Stimulated activated CD4-positive, alpha-beta T cell treated with anti-CD3 and anti-CD28 coated beads, Interleukin-15, amount 100 ng/mL, for 48 hours (primary cell): ENCODE data around the gene MTERF2.

Experiments
- DNase-seq, 2 donors: peaks; one replicate each; pipeline ENCODE4 v3.0.0-alpha.2; 2020; ENCODE audit warnings: low read depth in 2 of 2

MTERF2 gene

DNA sequence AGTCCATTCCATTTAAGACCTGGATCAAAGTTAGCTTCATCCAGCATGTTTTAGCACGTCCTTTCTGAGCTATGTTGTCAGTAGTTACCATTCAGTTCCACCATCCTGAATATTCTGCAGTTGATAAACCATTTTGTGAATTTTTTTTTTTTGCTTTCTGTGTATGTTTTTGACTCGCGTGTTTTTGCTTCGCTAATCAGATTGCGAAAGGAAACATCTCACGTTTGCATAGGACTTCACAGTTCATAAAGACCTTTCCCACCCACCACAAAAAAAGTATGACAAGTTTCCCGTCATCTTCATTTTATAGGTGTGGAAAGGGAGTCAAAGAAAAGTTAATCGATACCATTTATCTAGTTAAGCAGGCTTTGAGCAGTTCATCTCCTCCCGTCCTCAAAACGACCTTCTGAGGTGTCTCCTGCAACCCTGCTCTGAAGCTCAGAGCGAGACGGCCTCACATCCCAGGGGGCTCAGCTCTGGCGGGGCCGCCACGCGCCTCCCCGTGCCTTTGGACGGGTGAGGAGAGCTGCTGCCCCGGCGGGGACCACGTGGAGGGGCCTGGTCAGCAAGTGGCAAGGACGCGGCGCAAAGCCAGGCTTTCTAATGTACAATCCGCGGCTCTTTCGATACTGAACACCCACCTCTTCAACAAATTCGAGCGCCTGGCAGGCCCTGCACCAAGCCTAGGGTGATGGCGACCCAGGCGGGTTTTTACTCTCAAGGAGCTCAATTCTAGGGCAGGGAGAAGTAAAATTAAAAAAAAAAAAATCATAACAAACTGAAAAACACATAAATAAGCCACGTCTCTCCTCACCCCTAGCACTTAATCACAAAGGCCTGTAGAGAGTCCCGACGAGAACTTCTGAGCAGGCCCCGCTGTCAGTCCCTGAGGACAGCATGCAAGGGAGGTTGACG is 32.2 kb downstream of the MTERF2 start:
- no peak for DNase-seq

- no peak for DNase-seq
These were observed 33.3 kb downstream of the MTERF2 start for GRCh38 chr12:106953352-106954250.

GRCh38 chr12:106950591-106950990 is 36.4 kb downstream of the MTERF2 start:
- no peak for DNase-seq

GRCh38 chr12:106947461-106947860 is 39.5 kb downstream of the MTERF2 start:
- DNase-seq, result no peak

DNA sequence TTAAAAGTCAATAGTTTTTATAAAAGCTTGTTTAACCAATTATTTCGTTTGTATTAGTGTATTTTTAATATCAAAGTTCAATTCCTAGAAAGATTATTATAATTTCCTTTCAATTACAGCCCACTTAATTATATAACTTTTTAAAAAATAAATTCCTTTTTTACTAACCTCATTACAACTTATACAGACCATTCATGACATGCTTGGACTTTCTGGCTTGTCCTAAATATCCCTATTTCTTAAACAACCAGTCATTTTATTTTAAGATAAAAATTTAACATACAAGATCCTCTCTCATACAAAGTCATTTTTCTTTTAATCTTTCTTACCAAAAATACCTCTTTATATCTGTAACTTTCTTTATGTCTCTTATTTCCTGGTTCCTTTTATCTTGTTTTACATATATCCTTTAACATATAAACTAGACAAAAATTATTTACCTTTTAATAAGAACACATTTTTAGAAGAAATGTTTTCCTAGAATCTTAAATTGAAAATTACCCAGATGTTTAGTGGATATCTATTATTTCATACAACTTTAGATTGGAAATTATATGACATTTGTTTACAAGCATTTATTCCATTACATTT is 41.6 kb downstream of the MTERF2 start:
- DNase-seq, result no peak

GRCh38 chr12:106942775-106943174 is 44.2 kb downstream of the MTERF2 start:
- DNase-seq, result no peak

GRCh38 chr12:106941481-106942156 is 45.3 kb downstream of the MTERF2 start:
- no peak for DNase-seq

DNA sequence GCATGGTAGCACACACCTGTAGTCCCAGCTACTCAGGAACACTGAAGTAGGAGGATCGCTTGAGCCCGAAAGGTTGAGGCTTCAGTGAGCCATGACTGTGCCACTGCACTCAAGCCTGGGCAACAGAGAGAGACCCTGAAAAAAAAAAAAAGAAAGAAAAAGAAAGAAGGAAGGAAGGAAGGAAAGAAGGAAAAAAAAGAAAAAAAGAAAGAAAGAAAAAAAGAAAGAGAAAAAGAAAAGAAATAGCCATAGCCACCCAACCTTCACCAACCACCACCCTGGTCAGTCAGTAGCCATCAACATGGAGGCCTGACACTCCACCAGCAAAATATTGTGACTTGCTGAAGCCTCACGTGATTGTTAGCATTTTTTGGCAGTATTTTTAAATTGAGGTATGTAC is 52.7 kb downstream of the MTERF2 start:
- no peak for DNase-seq
